Bladder microvascular endothelial cell (primary cell): ENCODE measurements around the gene ZNF716. TPM values are rescaled to one million over a fixed set of nuclear protein-coding genes. Genes with fewer than 3 reads are reported as not detected.

Source experiments
- total RNA-seq: library from RNA; depleted of rRNA; stranded (reverse); fragments of >200 nt; gene quantifications from 2 replicates; pipeline ENCODE4 v1.2.3, GENCODE V29; 2014

Gene ZNF716
- not detected in 2 replicates for total RNA-seq

DNA sequence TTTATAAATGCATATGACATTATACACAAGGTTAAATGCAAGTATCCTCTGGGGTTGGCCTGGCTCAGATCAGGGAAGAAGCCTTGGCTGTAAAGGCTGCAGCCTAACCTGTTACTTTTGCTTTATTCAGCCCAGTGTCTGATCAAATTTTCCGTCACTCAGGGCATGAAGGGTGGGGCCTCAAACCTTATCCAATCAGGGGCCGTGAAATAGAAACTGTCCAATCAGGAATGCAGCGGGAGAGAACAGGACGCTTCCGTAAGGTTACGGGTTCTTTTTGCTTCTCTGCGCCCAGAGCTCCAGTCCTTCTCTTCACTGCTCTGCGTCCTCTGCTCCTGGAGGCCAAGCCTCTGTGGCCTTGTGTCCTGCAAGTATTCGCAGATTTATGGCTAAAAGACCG, at the start of gene ZNF716:
Gene ZNF716 (plus strand): TSS at position 274 of the 400 bp plus-strand sequence. CDS start 112 bp downstream, at position 386.

